Measurements from ENCODE around the gene AP3S1. TPM values are rescaled to one million over a fixed set of nuclear protein-coding genes. Genes with fewer than 3 reads are reported as not detected.

AP3S1 gene
- total RNA-seq, 4 donors from 2014 or later: 46.0 to 72.0 (median 46.6) TPM

DNA sequence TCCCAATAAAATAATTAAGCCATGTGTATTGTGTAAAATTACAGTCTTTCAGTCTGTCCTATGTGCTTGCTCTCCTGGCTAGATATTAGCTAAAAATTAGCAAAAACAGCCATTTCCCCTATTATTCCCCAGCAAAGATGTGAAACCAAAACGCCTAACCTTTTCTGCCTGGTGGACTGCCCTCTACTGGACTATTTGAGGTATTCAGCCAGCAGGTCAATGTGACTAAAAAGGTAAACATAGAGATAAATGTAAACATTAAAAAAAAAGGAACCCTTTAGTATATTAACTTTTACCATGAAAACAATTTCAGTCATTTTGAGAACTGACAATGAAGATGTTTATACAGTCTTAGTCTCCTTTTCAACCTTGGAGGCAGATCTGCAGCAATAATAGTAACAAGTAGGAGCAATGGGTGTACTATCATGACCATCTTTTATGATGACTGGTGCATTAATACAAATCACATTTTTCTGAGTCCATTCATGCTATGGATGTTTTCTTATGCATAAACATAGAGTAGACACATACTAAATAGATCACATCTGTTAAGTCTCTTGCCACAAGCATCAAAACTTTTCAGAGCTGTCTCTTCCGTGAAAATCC lies 10.5 kb upstream of the AP3S1 start:
- TF ChIP-seq, protein P1, sequence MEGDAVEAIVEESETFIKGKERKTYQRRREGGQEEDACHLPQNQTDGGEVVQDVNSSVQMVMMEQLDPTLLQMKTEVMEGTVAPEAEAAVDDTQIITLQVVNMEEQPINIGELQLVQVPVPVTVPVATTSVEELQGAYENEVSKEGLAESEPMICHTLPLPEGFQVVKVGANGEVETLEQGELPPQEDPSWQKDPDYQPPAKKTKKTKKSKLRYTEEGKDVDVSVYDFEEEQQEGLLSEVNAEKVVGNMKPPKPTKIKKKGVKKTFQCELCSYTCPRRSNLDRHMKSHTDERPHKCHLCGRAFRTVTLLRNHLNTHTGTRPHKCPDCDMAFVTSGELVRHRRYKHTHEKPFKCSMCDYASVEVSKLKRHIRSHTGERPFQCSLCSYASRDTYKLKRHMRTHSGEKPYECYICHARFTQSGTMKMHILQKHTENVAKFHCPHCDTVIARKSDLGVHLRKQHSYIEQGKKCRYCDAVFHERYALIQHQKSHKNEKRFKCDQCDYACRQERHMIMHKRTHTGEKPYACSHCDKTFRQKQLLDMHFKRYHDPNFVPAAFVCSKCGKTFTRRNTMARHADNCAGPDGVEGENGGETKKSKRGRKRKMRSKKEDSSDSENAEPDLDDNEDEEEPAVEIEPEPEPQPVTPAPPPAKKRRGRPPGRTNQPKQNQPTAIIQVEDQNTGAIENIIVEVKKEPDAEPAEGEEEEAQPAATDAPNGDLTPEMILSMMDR (IDR thresholded peaks at IDR 0.05): peak; percentile 59 to 69 (median 68)
- TF ChIP-seq POLR2A (IDR thresholded peaks at IDR 0.05) (no peak), EP300 (IDR thresholded peaks at IDR 0.05) (no peak)
- Histone ChIP-seq H3K27me3 (no peaks in the 10 kb centered on the region), H3K4me3 (no peak overlapping the region), H3K9me3 (no peaks in the 10 kb centered on the region), H3K4me1 (peaks cover 0 to under 1% (median 0%) of the 10 kb centered on the region in 4 donors), H3K27ac (no peak overlapping the region), H3K36me3 (peaks cover 0 to 80% (median under 1%) of the 10 kb centered on the region in 3 donors)
- WGBS, 2 donors: 48 to 52% methylated on average over 2 of the region's 2 CpGs
- DNase-seq (ENCODE audit: low spot score in 2 of 2): no peak

- no peak overlapping the region for H3K4me3 ChIP-seq
- peaks cover 0 to 49% (median 2%) of the 10 kb centered on the region in 3 donors for H3K36me3 ChIP-seq
- no peak for TF ChIP-seq EP300 (IDR thresholded peaks at IDR 0.05)
- TF ChIP-seq, protein P1 (IDR thresholded peaks at IDR 0.05): no peak
- TF ChIP-seq POLR2A (IDR thresholded peaks at IDR 0.05): no peak
- DNase-seq (ENCODE audit: low spot score in 2 of 2): no peak
- peaks cover 0 to 43% (median 20%) of the 10 kb centered on the region in 4 donors for H3K4me1 ChIP-seq
- 77 to 90% methylated on average over 4 of the region's 4 CpGs for WGBS, 2 donors
- no peaks in the 10 kb centered on the region for H3K27me3 ChIP-seq
- H3K9me3 ChIP-seq: no peaks in the 10 kb centered on the region
- H3K27ac ChIP-seq: no peak overlapping the region
Measured at GRCh38 chr5:115835481-115835880, 6.3 kb upstream of the AP3S1 start.

DNA sequence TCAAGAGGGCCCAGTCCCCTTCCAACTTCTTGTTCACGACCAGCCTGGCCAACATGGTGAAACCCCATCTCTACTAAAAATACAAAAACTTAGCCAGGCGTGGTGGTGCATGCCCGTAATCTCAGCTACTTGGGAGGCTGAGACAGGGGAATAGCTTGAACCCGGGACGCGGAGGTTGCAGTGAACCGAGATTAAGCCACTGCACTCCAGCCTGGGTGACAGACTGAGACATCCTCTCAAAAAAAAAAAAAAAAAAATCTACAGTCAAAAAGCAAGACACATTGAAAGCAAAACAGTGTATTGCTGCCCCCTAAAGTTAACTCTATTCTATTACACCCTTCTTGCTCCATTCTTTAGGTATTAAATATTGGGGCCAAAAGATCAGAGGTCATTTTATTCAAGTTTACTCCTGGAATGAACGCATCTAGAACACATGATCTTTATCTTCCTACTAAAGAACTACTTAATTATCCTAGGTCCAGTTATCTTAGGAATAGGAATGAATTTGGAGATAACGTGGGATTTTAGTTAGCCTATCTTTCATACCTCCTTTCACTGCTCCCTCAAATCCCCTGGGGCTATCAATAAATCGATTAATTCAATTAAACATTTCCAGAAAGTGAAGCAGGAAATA lies 2.7 kb upstream of the AP3S1 start:
- Histone ChIP-seq H3K36me3 (peaks cover 0 to 29% (median 2%) of the 10 kb centered on the region in 3 donors), H3K4me1 (peaks cover 0 to 59% (median 33%) of the 10 kb centered on the region in 4 donors), H3K9me3 (no peaks in the 10 kb centered on the region), H3K4me3 (no peak overlapping the region), H3K27ac (peak overlapping the region in 2 of 4 donors; percentile 3 to 41), H3K27me3 (no peaks in the 10 kb centered on the region)
- no peak for DNase-seq (ENCODE audit: low spot score in 2 of 2)
- 37 to 48% methylated on average over 10 of the region's 10 CpGs for WGBS, 2 donors
- TF ChIP-seq EP300 (IDR thresholded peaks at IDR 0.05): no peak
- no peak for TF ChIP-seq POLR2A (IDR thresholded peaks at IDR 0.05)
- TF ChIP-seq, protein P1 (IDR thresholded peaks at IDR 0.05): peak; percentile 40 to 72 (median 65)

GRCh38 chr5:115840873-115841272 lies 862 bp upstream of the AP3S1 start:
- H3K9me3 ChIP-seq: no peaks in the 10 kb centered on the region
- peak overlapping the region; percentile 73 to 97 (median 89) for H3K4me3 ChIP-seq
- H3K27me3 ChIP-seq: no peaks in the 10 kb centered on the region
- peaks cover 0 to 15% (median 2%) of the 10 kb centered on the region in 3 donors for H3K36me3 ChIP-seq
- peaks cover 0 to 75% (median 39%) of the 10 kb centered on the region in 4 donors for H3K4me1 ChIP-seq
- H3K27ac ChIP-seq: peak overlapping the region; percentile 89 to 97 (median 94)
- TF ChIP-seq, protein P1 (IDR thresholded peaks at IDR 0.05): no peak
- TF ChIP-seq POLR2A (IDR thresholded peaks at IDR 0.05) (no peak), EP300 (IDR thresholded peaks at IDR 0.05) (no peak)
- WGBS, 2 donors: 0 to 1% methylated on average over 5 of the region's 5 CpGs
- DNase-seq (ENCODE audit: low spot score in 2 of 2): no peak
